NCI-H1048 (cell line): Measurements from ENCODE around the gene ERI2.

ENCODE experiments used
- DNase-seq: peaks from one replicate; lab custom pipeline; 2025; lab: John Stamatoyannopoulos, UW

The ERI2 gene

GRCh38 chr16:20806168-20807050 lies at the start of gene ERI2, which contains the start of gene REXO5:
Gene ERI2, minus strand, starts transcription at chr16:20806472. Its CDS starts 42 bp downstream, at chr16:20806430.
Gene REXO5, plus strand, starts transcription at chr16:20806527. Its CDS starts 427 bp downstream, at chr16:20806954.
- peak; percentile 63 for DNase-seq

GRCh38 chr16:20854963-20855362 lies 48.7 kb upstream of the ERI2 start:
- no peak for DNase-seq

GRCh38 chr16:20853981-20854620 lies 47.8 kb upstream of the ERI2 start:
- DNase-seq: no peak

GRCh38 chr16:20853143-20853542 lies 46.9 kb upstream of the ERI2 start:
- DNase-seq: no peak

DNA sequence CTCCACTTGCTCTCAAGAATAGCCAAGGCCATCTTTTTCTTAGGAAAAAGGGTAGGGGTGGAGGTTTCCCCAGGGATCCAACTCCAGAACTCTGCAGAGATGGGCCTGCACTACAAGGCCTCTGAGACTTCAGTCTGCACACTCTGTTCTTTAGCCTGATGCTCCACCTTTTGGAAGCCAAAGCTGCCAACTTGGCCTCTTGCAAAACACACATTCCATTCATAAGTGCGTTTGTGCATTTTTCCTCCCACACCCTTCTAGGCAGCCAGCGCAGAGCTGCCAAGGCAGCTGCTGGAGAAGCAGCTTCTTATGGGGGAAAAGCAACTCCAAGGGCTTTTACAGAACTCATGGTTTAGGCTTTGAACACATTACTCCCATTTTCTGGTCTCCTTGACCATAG lies 45.3 kb upstream of the ERI2 start:
- DNase-seq: no peak

GRCh38 chr16:20850981-20851380 lies 44.7 kb upstream of the ERI2 start:
- no peak for DNase-seq

GRCh38 chr16:20849589-20850390 lies 43.5 kb upstream of the ERI2 start:
- peak; percentile 3 for DNase-seq

GRCh38 chr16:20847550-20847949 lies 41.3 kb upstream of the ERI2 start:
- DNase-seq: no peak

- no peak for DNase-seq
Measured at GRCh38 chr16:20846551-20846950, 40.3 kb upstream of the ERI2 start.

DNA sequence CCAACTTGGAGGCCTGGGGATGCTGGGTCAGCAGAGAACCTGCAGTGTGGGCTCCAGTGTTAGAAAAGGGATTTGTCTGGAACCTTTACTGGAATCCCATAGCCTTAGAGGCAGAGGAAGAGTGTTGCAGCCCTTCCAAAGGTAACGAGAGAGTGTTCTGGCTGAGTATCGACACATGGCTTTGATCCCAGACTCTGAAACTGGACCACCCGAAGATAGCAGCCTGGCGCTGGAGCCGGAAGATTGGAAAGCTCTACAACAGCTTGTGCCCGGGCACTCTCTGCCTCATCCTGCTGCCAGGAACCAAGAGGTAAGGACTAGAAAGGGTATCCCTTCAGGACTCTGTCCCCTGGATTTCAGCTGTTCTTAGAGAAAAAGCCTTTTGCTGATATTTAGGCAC lies 39.8 kb upstream of the ERI2 start:
- DNase-seq: no peak

- no peak for DNase-seq
Measured at GRCh38 chr16:20844588-20844987, 38.3 kb upstream of the ERI2 start.

- DNase-seq: no peak
Measured at GRCh38 chr16:20844054-20844453, 37.8 kb upstream of the ERI2 start.

- no peak for DNase-seq
Measured at GRCh38 chr16:20839504-20839903, 33.2 kb upstream of the ERI2 start.

DNA sequence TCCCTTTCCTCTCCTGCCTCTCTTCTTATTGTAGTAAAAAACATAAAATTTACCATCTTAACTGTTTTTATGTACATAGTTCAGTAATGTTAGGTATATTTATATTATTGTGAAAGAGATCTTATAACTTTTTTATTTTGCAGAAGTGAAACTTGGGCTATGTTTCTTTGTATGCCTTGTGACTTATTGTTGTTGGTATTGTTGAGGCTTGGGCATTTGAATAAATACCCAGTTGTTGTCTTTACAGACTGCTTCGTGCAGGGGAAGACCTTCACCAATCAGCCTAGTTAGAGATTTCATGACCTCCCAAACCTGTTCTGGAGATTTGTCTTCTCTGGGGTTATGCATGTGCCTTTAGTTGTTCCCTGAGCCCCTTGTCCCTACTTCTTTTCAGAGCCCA lies 32.0 kb upstream of the ERI2 start:
- DNase-seq: no peak

DNA sequence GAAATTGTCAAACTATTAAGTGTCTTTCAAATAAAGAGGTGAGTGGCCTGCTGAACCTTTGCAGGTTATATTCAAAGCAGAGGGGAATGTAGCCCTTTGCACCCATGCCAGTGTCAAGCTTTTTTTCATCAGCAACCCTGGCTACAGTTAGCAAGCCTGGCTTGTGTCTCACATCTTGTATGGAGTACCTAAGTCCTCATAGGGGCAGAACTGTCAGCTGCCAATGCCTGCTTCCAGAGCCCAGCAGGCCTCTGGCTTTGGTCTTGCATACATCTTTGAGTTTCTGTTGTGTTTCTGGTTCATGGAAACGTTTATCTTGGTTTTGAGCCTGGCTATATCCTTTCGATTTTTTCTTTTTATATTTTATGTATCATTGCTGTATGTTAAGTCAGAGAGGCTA lies 26.8 kb upstream of the ERI2 start:
- no peak for DNase-seq

- no peak for DNase-seq
Measured at GRCh38 chr16:20830372-20830771, 24.1 kb upstream of the ERI2 start.

- DNase-seq: no peak
Measured at GRCh38 chr16:20829536-20829935, 23.3 kb upstream of the ERI2 start.

- no peak for DNase-seq
Measured at GRCh38 chr16:20826039-20826566, 19.8 kb upstream of the ERI2 start.

- DNase-seq: no peak
Measured at GRCh38 chr16:20822521-20823325, 16.5 kb upstream of the ERI2 start.

- no peak for DNase-seq
Measured at GRCh38 chr16:20821682-20822081, 15.4 kb upstream of the ERI2 start.

DNA sequence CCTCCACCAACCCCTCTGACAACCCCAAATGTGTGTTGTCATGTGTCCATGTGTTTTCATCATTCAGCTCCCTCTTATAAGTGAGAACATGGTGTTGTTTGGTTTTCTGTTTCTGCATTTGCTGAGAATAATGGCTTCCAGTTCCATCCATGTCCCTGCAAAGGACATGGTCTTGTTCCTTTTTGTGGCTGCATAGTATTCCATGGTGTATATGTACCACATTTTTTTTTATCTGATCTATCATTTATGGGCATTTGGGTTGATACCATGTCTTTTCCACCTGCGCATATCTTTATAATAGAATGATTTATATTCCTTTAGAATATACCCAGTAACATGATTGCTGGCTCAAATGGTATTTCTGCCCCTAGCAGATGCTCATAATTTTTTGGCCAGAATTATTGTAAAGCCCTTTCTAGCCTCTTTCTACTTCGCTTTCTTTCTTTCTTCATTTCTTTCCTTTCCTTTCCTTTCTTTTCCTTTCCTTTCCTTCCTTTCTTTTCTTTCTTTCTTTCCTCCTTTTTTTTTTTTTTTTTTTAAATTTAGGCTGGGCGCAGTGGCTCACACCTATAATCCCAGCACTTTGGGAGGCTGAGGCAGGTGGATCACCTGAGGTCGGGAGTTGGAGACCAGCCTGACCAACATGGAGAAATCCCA lies 12.8 kb upstream of the ERI2 start:
- no peak for DNase-seq
